Common myeloid progenitor, CD34-positive (primary cell): Measurements from ENCODE around the gene KNCN.

Experiments used
- CTCF ChIA-PET: fragments of 350-600 bp; sonication (Branson Sonifier 250); formaldehyde crosslinking; loops from one replicate; lab custom pipeline; 2021; ENCODE audit warnings: antibody characterized with exemption; lab: Charles Lee
- POLR2A ChIA-PET: fragments of 350-600 bp; sonication (Branson Sonifier 250); formaldehyde crosslinking; loops from one replicate; lab custom pipeline; 2021; ENCODE audit warnings: antibody characterized with exemption; lab: Charles Lee
- DNase-seq, 3 donors: peaks; one replicate each; pipeline versions ENCODE4 v3.0.0 to v3.0.0-alpha.2; 2013
- H3K27ac ChIP-seq, 2 experiments: 1 replicate in 1 of 2; 2 replicates in 1 of 2; pipeline ENCODE4 v1.7.0; 2013; ENCODE audit warnings: inconsistent platforms in 2 of 2, low read length in 2 of 2, mild to moderate bottlenecking in 2 of 2, low read depth in 1 of 2, moderate library complexity in 1 of 2; ENCODE audit not compliant: severe bottlenecking in 2 of 2, insufficient read depth in 1 of 2, poor library complexity in 1 of 2
- H3K27me3 ChIP-seq, 5 experiments: replicated peaks in 2 of 5; 1 replicate in 3 of 5; 2 replicates in 2 of 5; pipeline versions ENCODE4 v1.6.1 to v1.7.0; 2013; ENCODE audit warnings: low read length in 4 of 5, mild to moderate bottlenecking in 2 of 5, moderate library complexity in 2 of 5, inconsistent platforms in 1 of 5; ENCODE audit not compliant: insufficient read depth in 5 of 5, control insufficient read depth in 4 of 5
- H3K36me3 ChIP-seq, 4 experiments: 1 replicate in 2 of 4; 2 replicates in 2 of 4; pipeline versions ENCODE4 v1.6.1 to v1.7.0; 2013; ENCODE audit warnings: low read length in 3 of 4, control low read depth in 1 of 4, mild to moderate bottlenecking in 1 of 4; ENCODE audit not compliant: control insufficient read depth in 4 of 4, insufficient read depth in 4 of 4
- H3K4me1 ChIP-seq, 4 experiments: 1 replicate in 3 of 4; 2 replicates in 1 of 4; pipeline versions ENCODE4 v1.6.1 to v1.7.1; 2013; ENCODE audit warnings: low read length in 3 of 4, mild to moderate bottlenecking in 3 of 4, control low read depth in 1 of 4, inconsistent platforms in 1 of 4, moderate library complexity in 1 of 4; ENCODE audit not compliant: control insufficient read depth in 4 of 4, insufficient read depth in 4 of 4; ENCODE audit errors: control extremely low read depth in 1 of 4
- H3K4me3 ChIP-seq, 7 experiments: 1 replicate in 4 of 7; 2 replicates in 3 of 7; pipeline versions ENCODE4 v1.5.1 to v1.7.0; 2013; ENCODE audit warnings: mild to moderate bottlenecking in 7 of 7, low read length in 6 of 7, moderate library complexity in 6 of 7, inconsistent platforms in 2 of 7, low read depth in 2 of 7, control low read depth in 1 of 7; ENCODE audit not compliant: insufficient read depth in 4 of 7, control insufficient read depth in 1 of 7; ENCODE audit errors: extremely low read depth in 1 of 7
- H3K9me3 ChIP-seq, 5 experiments: 1 replicate in 4 of 5; 2 replicates in 1 of 5; pipeline versions ENCODE4 v1.6.1 to v1.7.1; 2013; ENCODE audit warnings: low read length in 4 of 5, mild to moderate bottlenecking in 2 of 5, inconsistent platforms in 1 of 5, low read depth in 1 of 5, moderate library complexity in 1 of 5; ENCODE audit not compliant: control insufficient read depth in 4 of 5, insufficient read depth in 2 of 5; ENCODE audit errors: control extremely low read depth in 1 of 5
- WGBS: methylation state at CpG from one replicate; pipeline ENCODE4 v1.1.5; 2013; ENCODE audit not compliant: insufficient coverage; 5-methylcytosine and 5-hydroxymethylcytosine counted together

KNCN gene

DNA sequence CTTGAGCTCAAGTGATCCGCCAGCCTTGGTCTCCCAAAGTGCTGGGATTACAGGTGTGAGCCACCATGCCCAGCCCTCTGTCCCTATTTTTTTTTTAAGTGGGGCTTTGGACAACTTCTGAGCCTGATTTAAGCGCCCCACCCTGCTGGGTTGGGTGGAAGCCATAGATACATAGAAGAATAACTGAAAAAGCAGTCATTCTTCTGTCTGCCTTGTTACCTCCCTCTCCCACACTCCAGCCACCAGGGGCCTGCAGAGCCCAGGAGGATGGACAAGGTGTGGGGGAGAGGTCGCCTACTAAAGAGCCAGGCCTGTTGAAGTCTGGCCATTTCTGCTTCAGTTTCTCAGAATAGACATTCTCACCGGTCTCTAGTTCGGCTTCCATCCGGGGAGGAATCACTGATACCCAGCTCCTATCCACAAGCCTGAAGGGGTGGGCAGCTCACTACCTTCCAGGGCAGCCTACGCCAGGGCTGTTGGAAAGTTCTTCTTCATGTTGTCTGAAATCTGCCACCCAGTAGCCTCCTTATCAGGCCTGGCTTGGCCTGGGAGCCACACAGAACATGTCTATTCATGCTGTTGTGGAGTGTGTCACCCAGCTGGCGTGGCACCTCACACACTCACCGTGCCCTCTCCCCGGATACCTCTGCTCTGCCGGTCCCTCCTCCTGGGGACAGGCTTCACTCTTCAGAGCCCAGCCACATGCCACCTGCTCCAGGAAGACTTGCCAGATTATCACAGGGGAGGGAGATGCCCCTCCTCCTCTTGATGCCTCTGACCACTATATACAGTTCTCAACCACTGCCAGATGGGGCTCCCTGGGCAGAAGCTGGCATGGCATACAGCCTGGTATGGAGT, 27.7 kb downstream of the KNCN start:
- Histone ChIP-seq H3K27me3 (peaks cover 0 to 36% (median 22%) of the 10 kb centered on the region in 5 experiments), H3K9me3 (no peaks in the 10 kb centered on the region), H3K36me3 (no peaks in the 10 kb centered on the region), H3K27ac (peak overlapping the region in 1 of 2 experiments; percentile 73), H3K4me3 (no peak overlapping the region), H3K4me1 (peaks cover 0 to 18% (median 10%) of the 10 kb centered on the region in 4 experiments)
- CTCF ChIA-PET, result interaction anchor here (1.0 to 5.0 kb wide), 7 partner anchors 10 to 76 kb away, joined by 3 to 24 read pairs (median 6); no protein-coding TSS in a partner anchor
- POLR2A ChIA-PET, result no interaction called here
- peak in 1 of 3 donors; percentile 49 for DNase-seq
- 96% methylated on average over 9 of the region's 11 CpGs for WGBS

DNA sequence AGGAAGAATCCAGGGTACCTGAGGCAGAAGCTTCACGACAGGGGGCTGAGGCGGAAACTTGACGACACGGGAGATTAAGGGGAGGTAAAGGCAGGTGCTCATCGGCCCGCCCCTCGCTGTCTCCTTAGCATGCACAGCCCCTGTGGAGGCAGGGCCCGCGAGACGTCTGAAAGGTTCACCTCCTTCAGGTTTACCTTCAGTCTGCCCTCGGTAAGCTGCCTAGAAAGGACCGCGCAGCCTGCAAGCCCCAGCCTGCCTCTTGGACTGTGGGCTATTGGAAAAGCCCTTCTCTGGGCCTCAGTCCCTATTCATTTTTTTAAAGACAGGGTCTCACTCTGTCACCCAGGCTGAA, 28.5 kb downstream of the KNCN start:
- ChIA-PET CTCF (interaction anchor here (1.0 to 5.0 kb wide), 7 partner anchors 10 to 75 kb away, joined by 3 to 24 read pairs (median 6); no protein-coding TSS in a partner anchor), POLR2A (no interaction called here)
- Histone ChIP-seq H3K4me3 (peak overlapping the region in 1 of 7 experiments; percentile 28), H3K36me3 (no peaks in the 10 kb centered on the region), H3K27me3 (peaks cover 0 to 36% (median 18%) of the 10 kb centered on the region in 5 experiments), H3K4me1 (peaks cover 0 to 18% (median 10%) of the 10 kb centered on the region in 4 experiments), H3K9me3 (no peaks in the 10 kb centered on the region), H3K27ac (peak overlapping the region in 1 of 2 experiments; percentile 73)
- DNase-seq, result no peak
- 80% methylated on average over 13 of the region's 13 CpGs for WGBS

DNA sequence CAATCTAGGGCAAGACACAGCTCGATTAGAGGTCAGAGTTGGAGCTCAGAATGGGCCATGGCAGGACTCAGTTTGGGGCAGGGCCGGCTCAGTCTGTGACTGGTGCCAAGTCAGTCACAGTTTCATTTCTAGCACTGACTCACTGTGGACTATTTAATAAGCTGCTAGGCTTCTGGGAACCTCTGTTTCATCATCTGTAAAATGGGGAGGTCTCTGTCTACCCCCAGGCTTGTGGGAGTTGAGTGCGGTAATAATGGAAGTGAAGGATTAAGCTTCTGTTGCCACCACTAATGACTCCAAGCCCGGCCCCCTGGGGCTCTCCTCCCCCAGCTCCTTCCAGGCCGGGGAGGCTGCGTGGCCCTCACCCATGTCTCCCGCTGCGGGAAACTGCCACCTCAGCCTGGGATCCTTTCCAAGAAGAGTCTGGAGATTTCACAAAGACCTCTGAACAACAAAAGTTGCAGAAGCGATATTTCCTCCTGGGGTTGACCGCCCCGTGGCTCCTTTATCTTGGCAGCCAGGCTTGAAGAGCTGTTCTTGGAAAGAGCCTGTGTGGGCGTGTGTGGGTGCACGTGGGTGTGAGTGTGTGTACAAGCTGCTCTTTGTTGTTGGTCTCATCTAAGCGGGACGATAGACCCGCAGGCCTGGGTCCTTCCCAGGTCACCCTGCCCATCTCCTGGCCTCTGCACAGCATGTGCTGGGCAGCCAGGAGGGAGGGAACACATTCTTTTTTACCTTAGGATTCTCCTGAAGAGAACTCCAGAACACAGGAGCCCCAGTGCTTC, 29.1 kb downstream of the KNCN start:
- Histone ChIP-seq H3K27ac (peak overlapping the region in 1 of 2 experiments; percentile 73), H3K27me3 (peaks cover 0 to 30% (median 17%) of the 10 kb centered on the region in 5 experiments), H3K9me3 (no peaks in the 10 kb centered on the region), H3K4me1 (peaks cover 0 to 18% (median 10%) of the 10 kb centered on the region in 4 experiments), H3K4me3 (peak overlapping the region in 2 of 7 experiments; percentile 10 to 28), H3K36me3 (no peaks in the 10 kb centered on the region)
- POLR2A ChIA-PET, result no interaction called here
- peak; percentile 59 to 90 (median 78) for DNase-seq
- 14% methylated on average over 15 of the region's 16 CpGs for WGBS
- CTCF ChIA-PET, result interaction anchor here (0.7 to 5.0 kb wide), 10 partner anchors 9 to 75 kb away, joined by 3 to 24 read pairs (median 5); no protein-coding TSS in a partner anchor

DNA sequence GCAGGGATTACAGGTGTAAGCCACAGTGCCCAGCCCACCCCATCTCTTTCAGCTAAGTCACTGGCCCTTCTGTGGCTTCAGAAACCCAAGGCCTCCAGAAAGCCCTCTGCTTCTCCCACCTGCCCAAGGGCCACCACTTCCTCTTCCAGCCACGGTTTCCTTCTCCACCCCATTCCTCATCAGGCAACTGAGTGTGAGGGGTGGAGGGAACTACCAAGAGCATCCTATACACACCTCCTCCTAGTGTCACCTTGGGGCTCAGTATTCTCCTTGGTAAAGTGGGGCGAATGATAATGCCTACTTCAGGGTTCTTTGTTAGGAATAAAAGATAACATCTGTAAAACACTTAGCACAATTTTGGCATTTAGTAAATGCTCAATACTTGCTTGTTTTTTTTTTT, 30.0 kb downstream of the KNCN start:
- H3K27me3 ChIP-seq, result peaks cover 0 to 36% (median 14%) of the 10 kb centered on the region in 5 experiments
- H3K36me3 ChIP-seq, result no peaks in the 10 kb centered on the region
- ChIA-PET POLR2A (no interaction called here), CTCF (interaction anchor here (1.0 to 5.0 kb wide), 6 partner anchors 11 to 82 kb away, joined by 3 to 24 read pairs (median 4); no protein-coding TSS in a partner anchor)
- H3K9me3 ChIP-seq, result no peaks in the 10 kb centered on the region
- H3K4me1 ChIP-seq, result peaks cover 0 to 18% (median 13%) of the 10 kb centered on the region in 4 experiments
- no CpG with 5 or more reads among the region's 2 CpGs for WGBS
- DNase-seq, result peak in 2 of 3 donors; percentile 42 to 62
- H3K4me3 ChIP-seq, result no peak overlapping the region
- H3K27ac ChIP-seq, result peak overlapping the region in 1 of 2 experiments; percentile 73

DNA sequence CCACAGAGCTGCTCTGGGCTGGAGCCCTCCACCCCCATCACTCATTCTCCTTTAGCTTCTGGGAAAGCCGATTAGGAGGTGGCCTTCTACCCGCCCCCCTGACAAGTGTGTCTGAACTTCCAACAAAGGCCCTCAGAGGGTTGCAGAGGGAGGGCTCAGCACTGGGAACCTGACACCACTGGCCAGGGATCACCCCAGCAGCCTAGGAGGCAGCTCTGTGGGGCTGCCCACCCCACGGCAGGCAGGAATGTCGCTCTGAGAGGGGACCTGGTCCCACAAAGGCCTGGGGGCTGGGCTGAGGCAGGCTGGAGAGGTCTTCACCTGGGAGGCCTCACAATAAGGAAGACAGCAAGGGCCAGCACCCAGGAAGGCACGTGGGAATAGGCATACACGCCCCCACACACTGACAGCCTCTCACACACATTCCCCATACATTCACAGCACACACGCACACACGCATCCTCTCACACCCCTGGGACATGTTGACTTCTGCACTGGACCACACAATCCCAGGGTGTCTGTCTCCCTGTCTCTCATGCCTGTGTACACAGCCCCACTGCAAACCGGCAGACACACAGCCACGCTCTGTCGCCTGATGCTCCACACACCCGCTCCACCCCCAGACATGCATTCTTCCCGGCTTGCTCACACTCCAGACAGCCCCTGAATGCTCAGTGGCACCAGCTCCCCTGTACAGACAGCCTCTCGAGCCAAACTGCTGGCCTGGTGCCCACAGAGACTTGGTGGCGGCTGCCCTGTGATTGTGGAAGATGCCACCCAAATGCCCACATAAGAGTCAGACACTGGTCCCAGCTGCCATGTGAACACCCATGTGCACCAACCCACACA, 31.2 kb downstream of the KNCN start:
- DNase-seq, result no peak
- POLR2A ChIA-PET, result no interaction called here
- Histone ChIP-seq H3K27me3 (peaks cover 0 to 37% (median 8%) of the 10 kb centered on the region in 5 experiments), H3K4me1 (peaks cover 0 to 18% (median 13%) of the 10 kb centered on the region in 4 experiments), H3K4me3 (no peak overlapping the region), H3K27ac (peak overlapping the region in 1 of 2 experiments; percentile 18), H3K9me3 (no peaks in the 10 kb centered on the region), H3K36me3 (no peaks in the 10 kb centered on the region)
- CTCF ChIA-PET, result interaction anchor here (0.8 to 5.0 kb wide), 7 partner anchors 7 to 88 kb away, joined by 3 to 27 read pairs (median 4); no protein-coding TSS in a partner anchor
- WGBS, result 86% methylated on average over 11 of the region's 15 CpGs

DNA sequence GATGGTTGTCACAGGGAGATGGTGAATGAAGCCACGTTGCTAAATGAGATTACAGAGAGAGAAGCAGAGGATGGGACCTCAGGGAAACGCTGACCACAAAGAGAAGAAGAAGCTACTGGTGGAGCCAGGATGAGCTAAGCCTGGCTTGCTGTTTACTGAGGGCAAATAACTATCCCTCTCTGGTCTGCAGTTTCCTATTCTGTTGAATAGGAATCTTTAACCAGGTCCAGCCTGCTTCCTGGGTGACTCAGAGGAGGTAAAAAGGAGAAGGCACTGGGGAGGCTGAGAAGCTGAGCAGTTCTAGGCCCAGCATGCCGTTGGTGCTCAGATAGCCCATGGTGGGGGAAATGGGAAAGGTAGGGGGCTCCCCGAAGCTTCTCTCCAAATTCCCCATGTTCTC, 32.2 kb downstream of the KNCN start:
- CTCF ChIA-PET, result interaction anchor here (1.1 to 4.9 kb wide), 2 partner anchors 8 to 14 kb away, joined by 3 to 27 read pairs; no protein-coding TSS in a partner anchor
- Histone ChIP-seq H3K27ac (no peak overlapping the region), H3K9me3 (no peaks in the 10 kb centered on the region), H3K36me3 (no peaks in the 10 kb centered on the region), H3K27me3 (peaks cover 0 to 31% (median 12%) of the 10 kb centered on the region in 5 experiments), H3K4me1 (peaks cover 0 to 18% (median 12%) of the 10 kb centered on the region in 4 experiments), H3K4me3 (no peak overlapping the region)
- POLR2A ChIA-PET, result no interaction called here
- WGBS, result 82% methylated on average over 2 of the region's 4 CpGs
- no peak for DNase-seq
